ENCODE measurements around the gene ACAD10. TPM values are rescaled to one million over a fixed set of nuclear protein-coding genes. Genes with fewer than 3 reads are reported as not detected.
"Not testable (repeated sequence)": the region's sequence is repeated elsewhere in the genome, so short reads cannot be mapped to it uniquely, and the experiment has no call there.

The ACAD10 gene
- polyA plus RNA-seq, 1 experiment, result 17.0 TPM

GRCh38 chr12:111642681-111643426 is 43.0 kb upstream of the ACAD10 start:
- POLR2A ChIA-PET, result interaction anchor here (0.5 to 1.3 kb wide), 3 partner anchors 29 to 116 kb away, joined by 3 to 6 read pairs (median 4); partner anchors contain the start of gene BRAP
- TF ChIP-seq, protein P1, sequence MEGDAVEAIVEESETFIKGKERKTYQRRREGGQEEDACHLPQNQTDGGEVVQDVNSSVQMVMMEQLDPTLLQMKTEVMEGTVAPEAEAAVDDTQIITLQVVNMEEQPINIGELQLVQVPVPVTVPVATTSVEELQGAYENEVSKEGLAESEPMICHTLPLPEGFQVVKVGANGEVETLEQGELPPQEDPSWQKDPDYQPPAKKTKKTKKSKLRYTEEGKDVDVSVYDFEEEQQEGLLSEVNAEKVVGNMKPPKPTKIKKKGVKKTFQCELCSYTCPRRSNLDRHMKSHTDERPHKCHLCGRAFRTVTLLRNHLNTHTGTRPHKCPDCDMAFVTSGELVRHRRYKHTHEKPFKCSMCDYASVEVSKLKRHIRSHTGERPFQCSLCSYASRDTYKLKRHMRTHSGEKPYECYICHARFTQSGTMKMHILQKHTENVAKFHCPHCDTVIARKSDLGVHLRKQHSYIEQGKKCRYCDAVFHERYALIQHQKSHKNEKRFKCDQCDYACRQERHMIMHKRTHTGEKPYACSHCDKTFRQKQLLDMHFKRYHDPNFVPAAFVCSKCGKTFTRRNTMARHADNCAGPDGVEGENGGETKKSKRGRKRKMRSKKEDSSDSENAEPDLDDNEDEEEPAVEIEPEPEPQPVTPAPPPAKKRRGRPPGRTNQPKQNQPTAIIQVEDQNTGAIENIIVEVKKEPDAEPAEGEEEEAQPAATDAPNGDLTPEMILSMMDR (IDR thresholded peaks at IDR 0.05; ENCODE audit: low read depth, low read length), result peak; percentile 50
- H3K4me3 ChIP-seq (ENCODE audit: low read depth, low read length), result no peak overlapping the region
- H3K27ac ChIP-seq (ENCODE audit: low read depth, low read length), result peak overlapping the region; percentile 48
- no peaks in the 10 kb centered on the region for H3K9me3 ChIP-seq (ENCODE audit: control insufficient read depth, insufficient read depth, low read length)
- DNase-seq (ENCODE audit: low read depth, low spot score), result no peak
- CTCF ChIA-PET, result interaction anchor here (0.7 to 1.1 kb wide), 4 partner anchors 8 to 247 kb away, joined by 3 to 5 read pairs (median 4); no protein-coding TSS in a partner anchor
- H3K27me3 ChIP-seq (ENCODE audit: control insufficient read depth, insufficient read depth, low read length), result no peaks in the 10 kb centered on the region

DNA sequence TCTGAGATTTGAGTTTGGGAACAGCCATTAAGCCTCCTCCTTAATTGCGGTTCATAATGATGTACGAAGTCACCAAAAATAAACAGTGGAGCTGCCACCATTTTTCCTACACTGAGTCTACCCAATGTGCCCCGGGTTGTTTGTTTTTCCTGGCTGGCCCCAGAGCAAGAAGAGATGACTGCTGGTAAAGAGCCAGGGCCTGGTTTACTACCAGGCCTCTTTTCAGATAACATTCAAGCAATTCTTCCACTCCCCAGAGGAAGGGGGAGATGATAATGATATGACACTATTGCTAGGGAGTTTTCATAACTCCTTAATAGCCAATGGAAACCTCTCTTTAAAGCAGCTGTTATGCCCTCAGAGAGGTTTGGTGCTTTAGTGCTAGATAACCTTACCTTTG is 42.4 kb upstream of the ACAD10 start:
- TF ChIP-seq, protein P1 (IDR thresholded peaks at IDR 0.05; ENCODE audit: low read depth, low read length), result no peak
- Histone ChIP-seq H3K27me3 (ENCODE audit: control insufficient read depth, insufficient read depth, low read length) (no peaks in the 10 kb centered on the region), H3K27ac (ENCODE audit: low read depth, low read length) (peak overlapping the region; percentile 48), H3K9me3 (ENCODE audit: control insufficient read depth, insufficient read depth, low read length) (no peaks in the 10 kb centered on the region), H3K4me3 (ENCODE audit: low read depth, low read length) (no peak overlapping the region)
- peak; percentile 64 for DNase-seq (ENCODE audit: low read depth, low spot score)
- POLR2A ChIA-PET, result interaction anchor here (0.7 to 1.3 kb wide), 2 partner anchors 42 to 116 kb away, joined by 3 to 4 read pairs; partner anchors contain the start of gene BRAP
- CTCF ChIA-PET, result interaction anchor here (0.7 to 1.1 kb wide), 3 partner anchors 9 to 247 kb away, joined by 3 to 5 read pairs (median 3); no protein-coding TSS in a partner anchor

- TF ChIP-seq, protein P1 (IDR thresholded peaks at IDR 0.05; ENCODE audit: low read depth, low read length), result no peak
- no peak for DNase-seq (ENCODE audit: low read depth, low spot score)
- ChIA-PET POLR2A (interaction anchor here (0.5 kb wide), 1 partner anchor 74 kb away, joined by 3 read pairs; no protein-coding TSS in a partner anchor), CTCF (no interaction called here)
- Histone ChIP-seq H3K4me3 (ENCODE audit: low read depth, low read length) (no peak overlapping the region), H3K27me3 (ENCODE audit: control insufficient read depth, insufficient read depth, low read length) (no peaks in the 10 kb centered on the region), H3K27ac (ENCODE audit: low read depth, low read length) (no peak overlapping the region), H3K9me3 (ENCODE audit: control insufficient read depth, insufficient read depth, low read length) (no peaks in the 10 kb centered on the region)
These were observed 40.4 kb upstream of the ACAD10 start for GRCh38 chr12:111645433-111645832.

- Histone ChIP-seq H3K4me3 (ENCODE audit: low read depth, low read length) (no peak overlapping the region), H3K27ac (ENCODE audit: low read depth, low read length) (no peak overlapping the region), H3K27me3 (ENCODE audit: control insufficient read depth, insufficient read depth, low read length) (no peaks in the 10 kb centered on the region), H3K9me3 (ENCODE audit: control insufficient read depth, insufficient read depth, low read length) (no peaks in the 10 kb centered on the region)
- TF ChIP-seq, protein P1 (IDR thresholded peaks at IDR 0.05; ENCODE audit: low read depth, low read length), result no peak
- ChIA-PET POLR2A (no interaction called here), CTCF (interaction anchor here (0.7 kb wide), 1 partner anchor 50 kb away, joined by 3 read pairs; no protein-coding TSS in a partner anchor)
- no peak for DNase-seq (ENCODE audit: low read depth, low spot score)
These were observed 34.9 kb upstream of the ACAD10 start for GRCh38 chr12:111650912-111651311.

DNA sequence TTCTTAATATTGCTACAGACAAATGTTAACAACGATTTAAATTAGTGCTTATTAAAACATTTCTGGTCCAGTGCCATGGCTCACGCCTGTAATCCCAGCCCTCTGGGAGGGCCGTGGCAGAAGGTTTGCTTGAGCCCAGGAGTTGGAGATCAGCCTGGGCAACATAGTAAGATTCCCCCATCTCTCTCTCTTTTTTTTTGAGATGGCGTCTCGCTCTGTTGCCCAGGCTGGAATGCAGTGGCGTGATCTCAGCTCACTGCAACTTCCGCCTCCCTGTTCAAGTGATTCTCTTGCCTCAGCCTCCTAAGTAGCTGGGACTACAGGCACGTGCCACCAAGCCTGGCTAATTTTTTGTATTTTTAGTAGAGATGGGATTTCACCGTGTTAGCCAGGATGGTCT is 33.3 kb upstream of the ACAD10 start:
- CTCF ChIA-PET, result not testable (repeated sequence)

More for the DNA sequence above, 33.3 kb upstream of the ACAD10 start:
- DNase-seq (ENCODE audit: low read depth, low spot score); H3K27me3 ChIP-seq (ENCODE audit: control insufficient read depth, insufficient read depth, low read length); H3K4me3 ChIP-seq (ENCODE audit: low read depth, low read length); H3K27ac ChIP-seq (ENCODE audit: low read depth, low read length); POLR2A ChIA-PET; H3K9me3 ChIP-seq (ENCODE audit: control insufficient read depth, insufficient read depth, low read length): not testable (repeated sequence)

Measured in AG04450 (cell line).